ENCODE measurements around the gene TRABD2B. TPM values are rescaled to one million over a fixed set of nuclear protein-coding genes. Genes with fewer than 3 reads are reported as not detected.
A peak's percentile ranks its signal among the peaks of the same experiment; 100 is the strongest.
"Not testable (repeated sequence)": the region's sequence is repeated elsewhere in the genome, so short reads cannot be mapped to it uniquely, and the experiment has no call there.

Gene TRABD2B
- polyA plus RNA-seq, 4 donors = under 0.01 to 2.6 (median 2.2) TPM; not detected in 1

GRCh38 chr1:47965816-47966215, 31.4 kb downstream of the TRABD2B start:
- no peaks in the 10 kb centered on the region for H3K27me3 ChIP-seq (ENCODE audit: control insufficient read depth in 3 of 3, insufficient read depth in 3 of 3, low read length in 3 of 3)
- H3K4me1 ChIP-seq (ENCODE audit: control insufficient read depth in 3 of 3, insufficient read depth in 2 of 3, low read depth in 1 of 3, low read length in 2 of 3) = peaks cover 0 to 25% (median 3%) of the 10 kb centered on the region in 3 donors
- no peaks in the 10 kb centered on the region for H3K36me3 ChIP-seq (ENCODE audit: control insufficient read depth in 3 of 3, insufficient read depth in 2 of 3, low read depth in 1 of 3, low read length in 3 of 3)
- H3K4me3 ChIP-seq (ENCODE audit: low read depth in 1 of 3, low read length in 3 of 3) = no peak overlapping the region
- H3K27ac ChIP-seq (ENCODE audit: low read depth in 1 of 3, low read length in 2 of 3) = no peak overlapping the region
- FAIRE-seq (no peak), DNase-seq (no peak)
- WGBS, 3 donors = 77 to 88% (median 78%) methylated on average over 4 of the region's 4 CpGs
- no peaks in the 10 kb centered on the region for H3K9me3 ChIP-seq (ENCODE audit: control insufficient read depth in 2 of 2, insufficient read depth in 1 of 2, low read depth in 1 of 2, low read length in 1 of 2)

- H3K27me3 ChIP-seq (ENCODE audit: control insufficient read depth in 3 of 3, insufficient read depth in 3 of 3, low read length in 3 of 3) = no peaks in the 10 kb centered on the region
- peaks cover 0 to 25% (median 0%) of the 10 kb centered on the region in 3 donors for H3K4me1 ChIP-seq (ENCODE audit: control insufficient read depth in 3 of 3, insufficient read depth in 2 of 3, low read depth in 1 of 3, low read length in 2 of 3)
- H3K36me3 ChIP-seq (ENCODE audit: control insufficient read depth in 3 of 3, insufficient read depth in 2 of 3, low read depth in 1 of 3, low read length in 3 of 3) = no peaks in the 10 kb centered on the region
- H3K27ac ChIP-seq (ENCODE audit: low read depth in 1 of 3, low read length in 2 of 3) = no peak overlapping the region
- no peak overlapping the region for H3K4me3 ChIP-seq (ENCODE audit: low read depth in 1 of 3, low read length in 3 of 3)
- no peaks in the 10 kb centered on the region for H3K9me3 ChIP-seq (ENCODE audit: control insufficient read depth in 2 of 2, insufficient read depth in 1 of 2, low read depth in 1 of 2, low read length in 1 of 2)
- WGBS, 3 donors = 73 to 82% (median 78%) methylated on average over 5 of the region's 5 CpGs
- FAIRE-seq = no peak
- no peak for DNase-seq
Observed at GRCh38 chr1:47964636-47965035, 32.5 kb downstream of the TRABD2B start.

GRCh38 chr1:47963568-47964358, 33.4 kb downstream of the TRABD2B start:
- DNase-seq = peak; percentile 73 to 80
- Histone ChIP-seq H3K27me3 (ENCODE audit: control insufficient read depth in 3 of 3, insufficient read depth in 3 of 3, low read length in 3 of 3) (no peaks in the 10 kb centered on the region), H3K9me3 (ENCODE audit: control insufficient read depth in 2 of 2, insufficient read depth in 1 of 2, low read depth in 1 of 2, low read length in 1 of 2) (no peaks in the 10 kb centered on the region), H3K36me3 (ENCODE audit: control insufficient read depth in 3 of 3, insufficient read depth in 2 of 3, low read depth in 1 of 3, low read length in 3 of 3) (no peaks in the 10 kb centered on the region), H3K27ac (ENCODE audit: low read depth in 1 of 3, low read length in 2 of 3) (peak overlapping the region in 2 of 3 donors; percentile 39 to 50), H3K4me1 (ENCODE audit: control insufficient read depth in 3 of 3, insufficient read depth in 2 of 3, low read depth in 1 of 3, low read length in 2 of 3) (peaks cover 0 to 18% (median 0%) of the 10 kb centered on the region in 3 donors), H3K4me3 (ENCODE audit: low read depth in 1 of 3, low read length in 3 of 3) (no peak overlapping the region)
- FAIRE-seq = no peak
- WGBS, 3 donors = 44 to 49% (median 47%) methylated on average over 13 of the region's 13 CpGs

GRCh38 chr1:47962750-47963492, 34.3 kb downstream of the TRABD2B start:
- Histone ChIP-seq H3K4me3 (ENCODE audit: low read depth in 1 of 3, low read length in 3 of 3) (no peak overlapping the region), H3K27me3 (ENCODE audit: control insufficient read depth in 3 of 3, insufficient read depth in 3 of 3, low read length in 3 of 3) (no peaks in the 10 kb centered on the region), H3K4me1 (ENCODE audit: control insufficient read depth in 3 of 3, insufficient read depth in 2 of 3, low read depth in 1 of 3, low read length in 2 of 3) (peaks cover 0 to 18% (median 0%) of the 10 kb centered on the region in 3 donors), H3K36me3 (ENCODE audit: control insufficient read depth in 3 of 3, insufficient read depth in 2 of 3, low read depth in 1 of 3, low read length in 3 of 3) (no peaks in the 10 kb centered on the region), H3K9me3 (ENCODE audit: control insufficient read depth in 2 of 2, insufficient read depth in 1 of 2, low read depth in 1 of 2, low read length in 1 of 2) (no peaks in the 10 kb centered on the region), H3K27ac (ENCODE audit: low read depth in 1 of 3, low read length in 2 of 3) (peak overlapping the region in 1 of 3 donors; percentile 50)
- 71 to 80% (median 75%) methylated on average over 5 of the region's 5 CpGs for WGBS, 3 donors
- DNase-seq (no peak), FAIRE-seq (no peak)

- H3K27ac ChIP-seq (ENCODE audit: low read depth in 1 of 3, low read length in 2 of 3); H3K27me3 ChIP-seq (ENCODE audit: control insufficient read depth in 3 of 3, insufficient read depth in 3 of 3, low read length in 3 of 3); H3K36me3 ChIP-seq (ENCODE audit: control insufficient read depth in 3 of 3, insufficient read depth in 2 of 3, low read depth in 1 of 3, low read length in 3 of 3); FAIRE-seq; H3K9me3 ChIP-seq (ENCODE audit: control insufficient read depth in 2 of 2, insufficient read depth in 1 of 2, low read depth in 1 of 2, low read length in 1 of 2); H3K4me3 ChIP-seq (ENCODE audit: low read depth in 1 of 3, low read length in 3 of 3); DNase-seq: not testable (repeated sequence)
- H3K4me1 ChIP-seq (ENCODE audit: control insufficient read depth in 3 of 3, insufficient read depth in 2 of 3, low read depth in 1 of 3, low read length in 2 of 3) = peaks cover 0 to 18% (median 0%) of the 10 kb centered on the region in 3 donors
- 92 to 94% (median 93%) methylated on average over 4 to 5 of the region's 5 CpGs for WGBS, 3 donors
Observed at GRCh38 chr1:47961835-47962234, 35.4 kb downstream of the TRABD2B start.

GRCh38 chr1:47956491-47956890, 40.7 kb downstream of the TRABD2B start:
- not testable (repeated sequence) for FAIRE-seq; H3K27me3 ChIP-seq (ENCODE audit: control insufficient read depth in 3 of 3, insufficient read depth in 3 of 3, low read length in 3 of 3); H3K4me3 ChIP-seq (ENCODE audit: low read depth in 1 of 3, low read length in 3 of 3); H3K9me3 ChIP-seq (ENCODE audit: control insufficient read depth in 2 of 2, insufficient read depth in 1 of 2, low read depth in 1 of 2, low read length in 1 of 2); H3K4me1 ChIP-seq (ENCODE audit: control insufficient read depth in 3 of 3, insufficient read depth in 2 of 3, low read depth in 1 of 3, low read length in 2 of 3); H3K27ac ChIP-seq (ENCODE audit: low read depth in 1 of 3, low read length in 2 of 3); H3K36me3 ChIP-seq (ENCODE audit: control insufficient read depth in 3 of 3, insufficient read depth in 2 of 3, low read depth in 1 of 3, low read length in 3 of 3); DNase-seq
- WGBS, 3 donors = 88 to 97% (median 93%) methylated on average over 6 of the region's 6 CpGs

GRCh38 chr1:47953661-47954060, 43.5 kb downstream of the TRABD2B start:
- no peaks in the 10 kb centered on the region for H3K36me3 ChIP-seq (ENCODE audit: control insufficient read depth in 3 of 3, insufficient read depth in 2 of 3, low read depth in 1 of 3, low read length in 3 of 3)
- FAIRE-seq (no peak), DNase-seq (no peak)
- H3K9me3 ChIP-seq (ENCODE audit: control insufficient read depth in 2 of 2, insufficient read depth in 1 of 2, low read depth in 1 of 2, low read length in 1 of 2) = peaks cover 0 to 7% of the 10 kb centered on the region in 2 donors
- H3K4me3 ChIP-seq (ENCODE audit: low read depth in 1 of 3, low read length in 3 of 3) = no peak overlapping the region
- peaks cover 0 to under 1% (median 0%) of the 10 kb centered on the region in 3 donors for H3K4me1 ChIP-seq (ENCODE audit: control insufficient read depth in 3 of 3, insufficient read depth in 2 of 3, low read depth in 1 of 3, low read length in 2 of 3)
- H3K27ac ChIP-seq (ENCODE audit: low read depth in 1 of 3, low read length in 2 of 3) = no peak overlapping the region
- no peaks in the 10 kb centered on the region for H3K27me3 ChIP-seq (ENCODE audit: control insufficient read depth in 3 of 3, insufficient read depth in 3 of 3, low read length in 3 of 3)
- WGBS, 3 donors = 94 to 98% (median 96%) methylated on average over 3 of the region's 3 CpGs

- 73 to 81% (median 80%) methylated on average over 5 to 6 of the region's 6 CpGs for WGBS, 3 donors
- no peak overlapping the region for H3K4me3 ChIP-seq (ENCODE audit: low read depth in 1 of 3, low read length in 3 of 3)
- peaks cover 0 to 5% of the 10 kb centered on the region in 2 donors for H3K9me3 ChIP-seq (ENCODE audit: control insufficient read depth in 2 of 2, insufficient read depth in 1 of 2, low read depth in 1 of 2, low read length in 1 of 2)
- H3K36me3 ChIP-seq (ENCODE audit: control insufficient read depth in 3 of 3, insufficient read depth in 2 of 3, low read depth in 1 of 3, low read length in 3 of 3) = no peaks in the 10 kb centered on the region
- H3K27ac ChIP-seq (ENCODE audit: low read depth in 1 of 3, low read length in 2 of 3) = no peak overlapping the region
- DNase-seq = no peak
- no peaks in the 10 kb centered on the region for H3K27me3 ChIP-seq (ENCODE audit: control insufficient read depth in 3 of 3, insufficient read depth in 3 of 3, low read length in 3 of 3)
- H3K4me1 ChIP-seq (ENCODE audit: control insufficient read depth in 3 of 3, insufficient read depth in 2 of 3, low read depth in 1 of 3, low read length in 2 of 3) = peaks cover 0 to 11% (median 0%) of the 10 kb centered on the region in 3 donors
- no peak for FAIRE-seq
Observed at GRCh38 chr1:47951545-47952235, 45.5 kb downstream of the TRABD2B start.

Measured in small intestine (tissue), 7 donors.